ENCODE results near the gene APP. TPM values are rescaled to one million over a fixed set of nuclear protein-coding genes. Genes with fewer than 3 reads are reported as not detected.

The APP gene
- total RNA-seq, 2 experiments from 2014 or later: 39.3 to 39.4 TPM

DNA sequence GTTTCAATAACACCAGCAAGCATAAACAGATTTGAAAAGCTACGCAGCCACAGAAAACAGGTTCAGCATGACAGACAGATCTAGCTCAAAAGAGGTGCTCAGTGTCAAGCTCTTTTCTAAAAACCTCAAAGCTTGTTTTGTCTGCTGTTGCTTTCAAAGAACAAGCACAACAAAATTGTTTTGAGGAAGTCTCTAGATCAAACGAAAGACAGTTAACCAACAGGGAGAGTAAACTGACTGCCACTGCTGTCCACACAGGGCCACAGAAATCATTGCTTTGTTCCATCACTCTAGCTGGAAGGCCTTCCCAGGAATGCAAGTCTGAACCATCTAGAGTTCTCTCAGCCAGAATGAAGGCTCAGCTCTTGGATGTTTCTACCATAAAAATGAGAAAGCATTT lies 12.8 kb downstream of the APP start:
- intact Hi-C loops (cut with micrococcal nuclease): no loop called here
- no peak for TF ChIP-seq CTCF (IDR thresholded peaks at IDR 0.05)
- H3K9me3 Mint-ChIP-seq: no peaks in the 10 kb centered on the region
- no peak for DNase-seq
- ChIA-PET CTCF (interaction anchor here (1.5 kb wide), 1 partner anchor 13 kb away, joined by 4 read pairs; the partner anchor contains the start of gene APP), POLR2A (interaction anchor here (1.5 kb wide), 1 partner anchor 12 kb away, joined by 4 read pairs; no protein-coding TSS in a partner anchor)
- H3K4me1 Mint-ChIP-seq (ENCODE audit: low read depth): peaks cover 19% of the 10 kb centered on the region
- no peak overlapping the region for H3K4me3 Mint-ChIP-seq
- H3K27ac Mint-ChIP-seq: no peak overlapping the region
- no peak for ATAC-seq
- no peaks in the 10 kb centered on the region for H3K36me3 Mint-ChIP-seq (ENCODE audit: low read depth)
- H3K27me3 Mint-ChIP-seq: peaks cover 1% of the 10 kb centered on the region

- H3K4me1 Mint-ChIP-seq (ENCODE audit: low read depth): peaks cover 18% of the 10 kb centered on the region
- intact Hi-C loops (cut with micrococcal nuclease): no loop called here
- H3K4me3 Mint-ChIP-seq: no peak overlapping the region
- no peaks in the 10 kb centered on the region for H3K27me3 Mint-ChIP-seq
- no peak for TF ChIP-seq CTCF (IDR thresholded peaks at IDR 0.05)
- H3K9me3 Mint-ChIP-seq: no peaks in the 10 kb centered on the region
- no peak overlapping the region for H3K27ac Mint-ChIP-seq
- no peak for ATAC-seq
- ChIA-PET POLR2A (interaction anchor here (0.5 to 0.7 kb wide), 2 partner anchors 13 to 189 kb away, joined by 3 to 4 read pairs; no protein-coding TSS in a partner anchor), CTCF (no interaction called here)
- no peak for DNase-seq
- no peaks in the 10 kb centered on the region for H3K36me3 Mint-ChIP-seq (ENCODE audit: low read depth)
Observed at GRCh38 chr21:26154753-26155152, 15.8 kb downstream of the APP start.

- H3K4me1 Mint-ChIP-seq (ENCODE audit: low read depth): peaks cover 20% of the 10 kb centered on the region
- H3K27me3 Mint-ChIP-seq: no peaks in the 10 kb centered on the region
- DNase-seq (no peak), ATAC-seq (no peak)
- H3K4me3 Mint-ChIP-seq: no peak overlapping the region
- no peak overlapping the region for H3K27ac Mint-ChIP-seq
- H3K36me3 Mint-ChIP-seq (ENCODE audit: low read depth): no peaks in the 10 kb centered on the region
- no peaks in the 10 kb centered on the region for H3K9me3 Mint-ChIP-seq
- no peak for TF ChIP-seq CTCF (IDR thresholded peaks at IDR 0.05)
- intact Hi-C loops (cut with micrococcal nuclease): no loop called here
- POLR2A ChIA-PET: no interaction called here
- CTCF ChIA-PET: no interaction called here
Observed at GRCh38 chr21:26153758-26154157, 16.8 kb downstream of the APP start.

- no peak for TF ChIP-seq CTCF (IDR thresholded peaks at IDR 0.05)
- no peak overlapping the region for H3K4me3 Mint-ChIP-seq
- no peak overlapping the region for H3K27ac Mint-ChIP-seq
- DNase-seq: no peak
- no peaks in the 10 kb centered on the region for H3K9me3 Mint-ChIP-seq
- peaks cover 13% of the 10 kb centered on the region for H3K4me1 Mint-ChIP-seq (ENCODE audit: low read depth)
- ChIA-PET CTCF (interaction anchor here (2.3 kb wide), 1 partner anchor 21 kb away, joined by 10 read pairs; the partner anchor contains the start of gene APP), POLR2A (interaction anchor here (0.6 kb wide), 1 partner anchor 34 kb away, joined by 3 read pairs; no protein-coding TSS in a partner anchor)
- peaks cover 6% of the 10 kb centered on the region for H3K36me3 Mint-ChIP-seq (ENCODE audit: low read depth)
- H3K27me3 Mint-ChIP-seq: no peaks in the 10 kb centered on the region
- intact Hi-C loops (cut with micrococcal nuclease): no loop called here
- ATAC-seq: no peak
Observed at GRCh38 chr21:26148840-26149354, 21.7 kb downstream of the APP start.

- no peak for TF ChIP-seq CTCF (IDR thresholded peaks at IDR 0.05)
- H3K36me3 Mint-ChIP-seq (ENCODE audit: low read depth): peaks cover 6% of the 10 kb centered on the region
- DNase-seq: no peak
- intact Hi-C loops (cut with micrococcal nuclease): no loop called here
- ChIA-PET POLR2A (interaction anchor here (0.6 to 0.7 kb wide), 2 partner anchors 33 to 1219 kb away, joined by 3 read pairs; no protein-coding TSS in a partner anchor), CTCF (no interaction called here)
- H3K4me3 Mint-ChIP-seq: no peak overlapping the region
- peaks cover 13% of the 10 kb centered on the region for H3K4me1 Mint-ChIP-seq (ENCODE audit: low read depth)
- no peaks in the 10 kb centered on the region for H3K27me3 Mint-ChIP-seq
- ATAC-seq: no peak
- H3K9me3 Mint-ChIP-seq: no peaks in the 10 kb centered on the region
- H3K27ac Mint-ChIP-seq: no peak overlapping the region
Observed at GRCh38 chr21:26148071-26148839, 22.3 kb downstream of the APP start.

Measured in activated CD8-positive, alpha-beta T cell treated with anti-CD3 and anti-CD28 coated beads for 36 hours (primary cell).